Cerebellar cortex (tissue), 1 donor: Measurements from ENCODE around the gene ATRNL1.

Experiments used
- DNase-seq: peaks from one replicate; pipeline ENCODE4 v3.0.0-alpha.2; 2015; ENCODE audit warnings: low spot score

Gene ATRNL1

DNA sequence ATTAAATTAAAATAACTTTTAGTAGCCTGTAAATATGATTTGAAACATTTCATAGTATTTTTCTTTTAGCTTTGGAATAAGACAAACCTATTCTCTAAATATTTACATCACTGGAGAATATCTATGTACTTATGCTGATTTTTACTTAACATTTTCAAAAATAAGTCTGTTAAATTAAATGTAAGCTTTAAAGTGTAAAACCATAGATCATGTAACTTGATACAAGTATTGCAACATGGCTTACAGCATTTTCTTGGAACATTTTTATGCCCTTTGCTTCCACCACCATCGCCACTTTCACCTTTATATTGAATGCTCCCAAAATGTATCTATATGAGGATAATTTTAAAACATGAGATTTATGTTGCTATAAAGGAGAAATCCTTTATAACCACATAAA, 752.8 kb downstream of the ATRNL1 start:
- no peak for DNase-seq

DNA sequence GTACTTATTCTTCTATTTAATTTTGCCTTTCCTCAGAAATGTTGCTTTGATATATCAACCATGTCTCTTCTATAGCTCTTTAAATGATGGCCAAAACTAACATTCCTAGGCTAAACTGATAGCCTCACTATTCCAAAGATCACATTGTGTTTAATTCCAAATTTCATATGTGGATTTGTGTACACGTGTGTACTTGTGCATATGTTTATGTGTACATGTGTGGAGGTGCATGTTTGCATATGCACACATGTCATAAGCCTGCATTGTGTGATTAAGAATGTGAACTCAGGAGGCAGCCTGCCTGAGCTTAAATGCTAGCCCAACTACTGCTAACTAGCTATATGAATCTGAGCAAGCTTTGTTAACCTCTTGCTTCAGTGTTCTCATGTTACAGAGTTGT, 753.4 kb downstream of the ATRNL1 start:
- no peak for DNase-seq

DNA sequence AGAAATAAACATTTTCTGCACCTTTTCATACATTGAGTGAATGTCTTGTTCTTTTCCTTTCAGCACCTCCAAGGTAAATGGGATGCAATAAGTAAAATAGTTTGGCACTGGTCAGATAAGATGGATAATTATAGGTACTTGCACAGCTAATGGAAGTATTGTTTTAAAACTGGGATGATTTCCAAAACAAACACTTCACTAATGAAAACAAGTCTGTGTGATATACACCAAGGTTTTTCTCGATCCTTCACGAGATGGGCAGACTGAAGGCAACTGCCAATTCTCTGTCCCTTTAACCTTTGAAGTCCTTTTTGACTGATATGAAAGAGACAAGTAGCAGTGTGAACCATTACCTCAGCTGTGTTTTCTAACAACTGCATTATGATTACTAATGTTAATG, 756.0 kb downstream of the ATRNL1 start:
- no peak for DNase-seq

DNA sequence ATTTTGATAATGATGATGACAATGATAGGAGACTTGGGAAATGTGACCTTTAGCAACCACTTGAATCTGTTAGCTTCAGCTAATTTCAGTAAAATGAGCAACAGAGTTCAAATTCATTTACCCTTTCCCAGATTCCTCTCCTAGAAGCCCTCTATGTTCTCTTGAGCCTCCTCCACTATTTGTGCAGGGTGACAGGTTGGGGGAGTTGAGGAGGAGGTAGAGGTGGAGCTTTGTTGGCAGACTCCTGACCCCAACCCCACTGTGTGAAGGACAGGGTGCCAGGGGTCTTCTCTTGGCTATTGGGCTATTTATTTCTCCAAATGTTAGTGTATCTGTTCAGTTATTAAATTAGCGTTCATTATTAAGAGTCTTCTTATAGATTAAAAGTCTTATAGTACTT, 757.5 kb downstream of the ATRNL1 start:
- DNase-seq: no peak

DNA sequence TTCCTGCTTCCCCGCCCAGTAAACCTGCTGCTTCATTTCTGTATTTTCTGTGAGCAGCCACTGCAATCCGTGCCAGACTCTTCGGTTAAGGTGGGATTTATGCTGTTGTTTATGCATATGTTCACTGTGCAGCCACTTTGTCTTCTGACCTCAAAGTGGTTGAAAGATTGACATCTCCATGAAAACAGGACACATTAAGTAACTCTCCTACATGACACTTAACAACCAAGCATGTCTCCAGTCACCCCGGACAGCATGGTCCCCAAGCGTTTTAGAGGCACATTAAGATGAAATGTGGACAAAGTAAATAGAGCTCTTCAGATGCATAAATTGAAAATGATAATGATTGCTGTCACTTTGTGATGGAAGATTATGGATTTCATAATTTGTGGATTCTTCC, 758.5 kb downstream of the ATRNL1 start:
- DNase-seq: no peak

DNA sequence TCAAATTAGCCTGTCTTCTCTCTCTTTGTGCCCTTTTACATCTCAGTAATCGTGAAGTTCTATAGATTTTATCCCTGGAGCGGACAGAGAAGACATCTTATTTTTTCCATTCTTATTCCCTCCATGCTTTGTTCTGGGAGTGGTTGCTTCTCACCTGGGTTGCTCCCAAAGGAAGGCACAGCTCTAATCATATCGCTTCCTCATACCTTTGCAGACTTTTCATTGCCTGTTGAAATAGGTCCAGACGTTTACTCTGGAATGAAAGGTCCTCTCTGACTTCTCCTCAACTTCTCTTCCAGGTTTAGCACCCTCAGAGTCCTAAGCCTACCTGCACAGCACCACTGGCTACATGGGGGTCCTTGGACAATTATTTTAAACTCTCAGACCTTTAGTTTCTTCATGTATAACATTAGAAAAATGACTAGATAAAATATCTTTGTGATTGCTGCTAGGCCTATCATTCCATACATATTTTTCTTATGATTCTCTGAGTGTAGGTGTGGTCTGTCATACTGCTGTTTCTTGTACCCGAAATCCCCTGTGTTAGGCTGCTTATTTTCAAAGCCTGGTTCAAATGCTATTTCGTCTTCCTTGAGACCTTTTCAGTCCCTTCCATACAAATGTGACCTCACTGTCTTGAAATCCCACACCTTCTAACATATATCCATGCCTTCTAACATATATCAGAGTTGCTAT, 761.7 kb downstream of the ATRNL1 start:
- no peak for DNase-seq

DNA sequence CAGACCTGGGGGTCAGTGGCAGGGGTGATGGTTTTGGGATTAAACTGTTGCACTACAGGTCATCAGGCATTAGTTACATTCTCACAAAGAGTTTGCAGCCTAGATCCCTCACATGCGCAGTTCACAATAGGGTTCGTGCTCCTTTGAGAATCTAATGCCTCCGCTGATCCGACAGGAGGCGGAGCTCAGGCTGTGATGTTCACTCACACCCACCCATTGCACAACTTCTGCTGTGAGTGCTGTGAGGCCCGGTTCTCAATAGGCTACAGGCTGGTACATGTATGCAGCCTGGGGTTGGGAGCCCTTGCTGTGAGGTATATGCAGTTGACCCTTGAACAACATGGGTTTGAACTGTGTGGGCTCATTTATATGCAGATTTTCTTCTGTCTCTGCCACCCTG, 763.4 kb downstream of the ATRNL1 start:
- DNase-seq: no peak

DNA sequence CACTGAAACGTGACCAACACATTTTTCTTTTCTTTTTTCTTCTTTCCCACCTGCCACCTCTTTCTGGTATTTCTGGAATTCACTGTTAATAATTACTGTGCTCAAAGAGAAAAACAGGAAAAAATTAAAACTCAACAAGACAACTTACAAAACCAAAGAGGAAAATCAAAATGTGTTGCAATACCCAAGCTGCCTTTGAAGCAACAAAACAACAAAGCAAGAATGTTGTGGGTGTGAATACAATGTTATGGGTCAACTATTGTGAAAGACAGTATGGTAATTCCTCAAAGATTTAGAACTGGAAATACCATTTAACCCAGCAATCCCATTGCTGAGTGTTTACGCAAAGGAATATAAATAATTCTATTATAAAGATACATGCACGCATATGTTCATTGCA, 764.7 kb downstream of the ATRNL1 start:
- DNase-seq: no peak

DNA sequence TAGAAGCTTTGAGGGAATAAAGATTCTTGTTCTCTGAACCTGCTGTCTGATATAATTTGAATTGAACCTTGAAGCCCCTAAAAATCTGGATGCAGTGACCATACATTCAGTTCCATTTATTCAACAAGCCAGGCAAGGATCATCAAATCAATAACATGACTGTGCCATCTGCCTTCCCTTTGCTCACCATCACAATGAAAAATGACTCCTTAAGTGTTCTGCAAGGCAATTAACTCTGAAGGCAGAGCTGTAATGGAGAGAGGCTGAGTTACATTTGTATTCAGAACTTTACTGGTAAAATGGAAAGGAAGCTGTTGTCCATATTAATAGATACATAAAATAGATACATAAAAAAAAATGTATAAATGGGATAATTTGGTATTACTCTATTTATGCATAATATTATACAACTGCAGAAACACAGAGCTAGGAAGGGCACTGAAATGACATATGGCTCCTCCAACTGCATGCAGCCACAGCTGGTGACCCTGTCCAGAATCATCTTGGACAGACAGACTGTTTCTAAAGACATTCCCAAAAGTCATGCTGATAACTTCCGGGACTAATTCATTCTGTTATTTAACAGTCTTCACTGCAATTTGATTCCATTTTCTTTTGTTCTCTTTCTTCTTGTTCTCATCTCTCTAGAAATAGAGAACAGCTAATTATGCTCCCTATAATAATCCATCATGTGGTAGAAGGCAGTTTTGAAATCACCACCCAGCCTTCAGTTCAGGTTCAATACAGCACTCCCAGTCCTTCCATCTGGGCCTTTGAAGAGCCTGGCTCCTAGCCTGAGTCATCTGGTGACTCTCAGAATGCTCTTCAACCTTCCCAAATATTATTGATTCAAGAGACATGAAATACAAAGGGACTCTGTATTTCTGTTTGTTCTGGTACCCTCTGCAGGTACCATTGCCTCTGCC, 767.3 kb downstream of the ATRNL1 start:
- no peak for DNase-seq

DNA sequence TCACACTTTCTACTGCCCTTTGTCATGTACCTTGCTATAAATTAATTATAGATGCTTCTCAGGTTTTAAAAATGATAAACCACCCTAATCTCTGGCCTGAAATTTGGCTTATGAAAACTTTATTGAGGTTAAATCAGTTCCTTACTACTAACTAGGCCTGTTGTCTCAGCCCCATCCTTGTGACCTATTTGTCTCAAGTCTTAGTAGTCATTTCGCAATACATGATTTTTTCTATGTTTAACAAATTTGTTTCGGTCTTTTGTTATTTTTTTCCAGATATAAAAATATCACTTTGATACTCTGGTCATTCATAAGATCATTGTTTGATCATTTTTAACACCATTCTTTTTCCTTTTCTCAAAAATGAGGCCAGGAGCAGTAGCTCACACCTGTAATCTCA, 768.3 kb downstream of the ATRNL1 start:
- no peak for DNase-seq

DNA sequence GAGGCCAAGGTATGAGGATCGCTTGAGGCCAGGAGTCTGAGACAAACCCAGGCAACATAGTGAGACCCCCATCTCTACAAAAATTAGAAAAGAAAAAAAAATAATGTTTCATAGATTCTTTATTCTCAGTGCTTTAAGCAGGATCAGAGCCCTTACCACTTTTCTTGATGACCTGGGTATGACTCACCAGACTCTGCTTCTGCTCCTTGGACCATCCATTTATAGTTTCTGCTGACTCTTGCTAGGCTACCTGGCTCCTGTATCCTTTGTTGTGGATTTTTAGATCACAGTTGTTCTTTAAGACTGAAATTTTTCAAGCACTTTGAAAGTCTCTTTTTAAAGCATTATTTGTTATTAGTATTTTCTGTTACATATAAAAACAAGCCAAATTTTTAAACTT, 768.7 kb downstream of the ATRNL1 start:
- no peak for DNase-seq

DNA sequence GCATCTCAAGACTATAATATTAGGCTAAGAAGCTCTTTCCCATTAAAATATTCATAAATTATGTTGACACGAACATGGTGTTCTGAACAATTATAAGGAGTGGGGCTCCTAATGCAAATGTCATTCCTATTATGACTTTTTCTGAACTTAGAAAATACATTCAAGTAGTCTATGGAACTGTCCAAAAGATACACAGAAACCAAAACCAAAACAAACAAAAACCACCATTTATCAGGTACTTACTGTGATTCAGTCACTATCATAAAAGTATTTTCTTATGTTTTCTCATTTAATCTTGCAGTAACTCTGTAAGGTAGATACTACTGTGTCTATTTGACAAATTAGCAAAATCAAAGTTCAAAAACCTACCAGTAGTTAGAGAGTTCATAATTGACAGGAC, 773.0 kb downstream of the ATRNL1 start:
- no peak for DNase-seq

DNA sequence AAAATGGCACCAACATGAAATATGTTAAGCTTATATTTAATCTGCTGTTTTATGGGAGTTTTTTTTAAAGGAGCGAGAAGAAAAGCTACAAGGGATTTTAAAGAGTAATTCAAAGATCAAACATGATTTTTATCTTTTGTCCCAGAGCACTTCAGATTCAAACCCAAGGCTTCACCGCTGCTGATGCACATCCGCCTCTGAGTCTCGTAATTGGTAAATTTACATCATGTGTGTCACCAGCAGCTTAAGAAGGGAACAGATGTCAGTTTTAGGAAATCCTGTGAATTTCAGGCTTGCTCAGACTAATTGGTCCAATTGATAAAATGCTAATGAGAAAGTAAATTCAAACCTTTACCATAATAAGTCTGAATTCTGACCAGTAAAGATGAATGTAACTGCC, 773.5 kb downstream of the ATRNL1 start:
- DNase-seq: no peak

DNA sequence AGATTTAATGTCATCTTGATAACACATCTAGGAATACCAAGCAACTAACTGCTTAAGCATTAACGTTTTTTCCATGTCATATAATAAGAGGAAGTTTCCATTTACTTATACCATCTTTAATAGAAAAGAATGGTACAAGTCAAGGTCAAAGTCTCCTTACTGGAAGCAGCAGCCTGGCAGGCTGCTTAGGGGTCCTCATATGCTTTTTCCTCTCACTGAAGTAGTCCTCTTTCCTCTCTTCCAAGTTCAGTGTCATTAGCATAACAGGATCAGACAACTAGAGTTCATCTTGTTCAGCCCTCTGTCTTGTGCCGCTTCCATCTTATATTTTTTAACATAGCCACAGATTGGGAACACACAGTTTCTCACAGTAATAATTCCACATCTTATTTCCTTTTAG, 774.1 kb downstream of the ATRNL1 start:
- DNase-seq: no peak

DNA sequence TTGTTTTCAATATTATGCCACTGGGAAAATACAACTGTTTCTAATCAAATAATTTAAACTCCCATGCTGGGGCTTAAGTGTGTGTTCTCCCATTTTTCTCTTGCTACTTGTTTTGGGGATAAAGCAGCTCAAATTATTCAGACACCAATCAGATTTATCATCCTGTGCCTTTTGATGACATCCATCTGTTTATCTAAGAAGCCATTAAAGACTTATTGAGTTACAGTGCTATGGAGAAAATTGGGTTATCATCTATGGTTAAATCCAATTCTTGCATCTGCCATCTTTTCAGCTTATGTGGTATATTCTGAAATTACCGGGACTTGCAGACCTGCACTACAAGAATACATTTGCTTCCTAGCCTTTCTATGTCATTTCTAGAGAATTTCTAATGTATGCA, 778.7 kb downstream of the ATRNL1 start:
- no peak for DNase-seq

DNA sequence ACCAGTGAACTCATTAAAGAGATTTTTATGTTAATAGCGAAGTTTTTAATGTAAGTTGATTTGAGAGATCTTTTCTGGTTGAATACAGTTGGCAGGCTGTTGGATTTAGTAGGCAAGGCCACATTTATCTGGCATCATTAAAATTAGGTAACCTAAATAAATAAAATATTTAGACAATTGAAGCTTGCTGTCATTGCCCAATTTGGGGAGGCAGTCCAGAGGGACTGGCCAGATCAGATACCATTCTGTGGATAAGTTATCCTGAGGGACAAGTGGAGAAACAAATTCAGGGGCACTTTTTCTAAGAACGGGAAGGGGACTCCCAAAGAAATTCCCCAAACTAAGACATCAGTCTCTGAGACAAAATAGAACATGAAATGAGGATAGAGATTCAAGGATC, 782.0 kb downstream of the ATRNL1 start:
- DNase-seq: no peak

DNA sequence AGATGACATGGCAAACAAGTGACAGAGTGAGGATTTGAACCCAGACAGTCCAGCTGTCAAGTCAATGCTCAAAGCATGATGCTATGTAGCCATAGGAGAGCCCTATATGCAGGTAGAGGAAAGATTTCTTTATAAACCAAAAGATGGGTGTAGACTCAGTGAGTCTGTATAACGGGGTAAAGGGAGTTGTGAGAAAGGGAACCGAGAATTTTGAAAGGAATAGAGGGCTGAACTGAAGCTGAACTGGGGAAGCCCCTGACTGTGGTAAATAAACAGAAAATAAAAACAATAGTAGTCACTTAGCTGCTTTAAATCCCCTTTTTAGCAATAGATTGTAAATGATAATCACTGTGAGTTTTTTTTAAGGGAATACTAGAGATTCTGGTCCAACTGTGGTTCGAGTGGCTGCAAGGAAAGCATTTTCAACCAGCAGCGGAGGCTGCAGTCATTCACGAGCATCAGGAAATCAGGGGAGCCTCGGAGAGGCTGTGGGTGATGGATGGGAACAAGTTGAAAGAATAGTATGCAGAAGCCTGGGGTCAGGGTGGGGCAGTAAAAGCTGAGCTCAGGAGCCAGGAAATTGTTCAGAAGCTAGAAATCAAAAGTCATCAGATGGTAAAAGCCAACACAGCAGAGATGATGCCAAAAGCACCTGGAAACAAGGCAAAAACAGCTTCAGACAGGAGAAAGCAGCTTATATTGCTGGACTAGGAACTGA, 786.4 kb downstream of the ATRNL1 start:
- no peak for DNase-seq

DNA sequence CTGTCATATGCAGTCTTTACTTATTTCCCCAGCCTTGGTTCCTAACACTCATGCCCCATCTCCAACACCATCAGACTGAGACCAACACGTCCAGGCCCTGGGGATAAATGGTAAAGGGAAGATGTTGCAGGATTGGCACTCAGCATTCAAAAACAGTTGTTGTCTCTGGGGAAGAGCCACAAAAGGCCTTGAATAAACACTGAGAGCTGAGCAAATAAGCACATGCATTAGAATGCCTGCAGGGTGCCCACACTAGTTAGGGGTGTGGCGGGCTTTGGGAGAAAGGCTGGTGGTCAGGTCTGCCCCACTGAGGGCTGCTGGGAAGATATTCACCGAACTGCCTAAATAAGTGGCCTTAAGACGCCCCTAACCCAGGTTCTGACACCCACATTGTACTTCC, 788.9 kb downstream of the ATRNL1 start:
- no peak for DNase-seq

DNA sequence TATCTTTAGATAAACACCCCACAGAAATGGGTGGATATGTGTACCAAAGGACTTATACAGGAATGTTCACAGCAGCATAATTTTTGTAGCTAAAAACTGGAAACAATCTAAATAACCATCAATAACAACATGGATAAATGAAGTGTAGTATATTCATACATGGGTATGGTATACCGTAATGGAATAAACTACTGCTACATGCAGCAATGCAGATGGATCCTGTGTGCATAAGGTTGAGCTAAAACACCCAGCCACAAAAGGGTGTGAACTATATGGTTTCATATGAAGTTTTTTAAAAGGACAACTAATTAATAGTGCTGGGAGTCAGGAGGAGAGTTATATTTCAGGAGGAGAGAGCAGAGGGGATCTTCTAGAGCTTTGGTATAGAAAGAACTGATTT, 790.2 kb downstream of the ATRNL1 start:
- DNase-seq: no peak

DNA sequence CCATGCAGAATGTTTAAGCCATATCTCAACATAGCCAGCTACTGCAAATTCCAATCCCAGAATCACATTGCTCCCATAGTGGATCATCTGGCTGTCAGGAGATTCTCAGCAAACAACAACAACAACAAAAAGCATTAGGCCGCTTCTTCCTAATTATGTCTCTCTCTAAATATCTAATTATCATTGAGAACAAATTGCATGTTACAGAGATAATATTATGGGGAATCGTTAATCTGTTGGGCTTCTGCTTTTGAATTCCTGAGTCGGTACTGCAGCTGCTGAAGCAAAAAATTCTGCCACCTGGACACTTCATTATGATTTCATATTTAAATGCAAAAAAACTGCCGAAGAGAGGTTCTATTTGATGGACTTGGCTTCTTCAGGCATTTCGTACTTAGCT, 791.2 kb downstream of the ATRNL1 start:
- DNase-seq: no peak

DNA sequence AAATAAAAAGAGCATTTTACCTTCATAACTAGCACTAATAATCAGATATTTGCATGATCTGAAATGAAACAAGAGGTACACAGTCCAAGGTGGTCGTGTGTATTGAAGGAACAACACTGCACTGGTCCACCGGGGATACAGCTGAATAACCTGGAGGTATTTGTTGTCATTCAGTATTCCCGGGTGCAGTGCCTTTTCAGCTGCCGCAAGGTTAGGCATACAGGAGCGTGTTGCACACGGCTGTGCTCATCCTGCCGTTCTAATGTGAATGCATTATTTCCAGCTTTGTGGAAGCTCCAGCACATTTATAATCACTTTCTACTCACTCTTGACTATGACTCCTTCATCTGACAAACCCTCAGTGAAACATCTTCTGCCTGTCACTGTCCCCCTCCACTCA, 802.0 kb downstream of the ATRNL1 start:
- no peak for DNase-seq

DNA sequence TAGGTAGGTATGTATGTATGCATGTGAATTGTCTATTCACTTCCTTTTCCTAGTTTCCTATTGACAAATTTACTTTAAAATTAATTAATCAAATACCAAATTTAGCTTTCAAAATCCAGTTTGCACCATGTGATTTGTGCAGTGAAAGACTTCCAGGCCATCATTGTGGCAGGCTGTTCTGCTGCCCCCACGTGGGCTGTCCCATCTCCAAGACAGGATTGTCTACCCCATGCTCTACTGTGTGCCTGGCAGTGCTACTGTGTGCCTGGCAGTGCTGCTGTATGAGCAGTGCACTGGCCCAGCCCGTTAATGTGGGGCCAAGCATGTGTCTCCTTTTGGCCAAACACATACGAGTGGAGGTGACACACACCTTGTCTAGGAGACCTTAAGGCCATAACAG, 805.1 kb downstream of the ATRNL1 start:
- DNase-seq: no peak

DNA sequence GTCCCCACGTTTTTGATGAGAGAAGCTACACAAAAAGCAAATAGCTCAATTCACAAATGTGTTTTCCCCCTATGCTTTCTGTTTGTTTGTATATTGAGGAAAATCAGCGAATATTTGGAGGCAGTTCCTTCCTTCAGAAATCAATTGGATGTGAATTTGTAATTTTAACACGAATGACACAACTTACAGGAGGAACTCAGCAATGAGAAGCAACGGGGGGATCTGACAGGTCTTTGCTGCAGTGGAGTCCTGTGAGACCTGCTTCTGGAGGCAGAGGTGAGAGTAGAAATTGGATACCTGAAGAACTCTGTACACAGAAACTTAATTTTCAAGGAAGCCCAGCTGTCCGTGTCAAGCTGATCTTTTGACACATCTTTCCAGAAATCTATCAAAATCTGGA, 809.4 kb downstream of the ATRNL1 start:
- no peak for DNase-seq
